Lung (tissue), 12 donors: ENCODE results near the gene RRP8. TPM values are rescaled to one million over a fixed set of nuclear protein-coding genes. Genes with fewer than 3 reads are reported as not detected.
A peak's percentile ranks its signal among the peaks of the same experiment; 100 is the strongest.

Source experiments
- ATAC-seq: fragments of 200-7000 bp; cut with Tn5 transposase; one replicate; pipeline ENCODE4 v1.9.1; 2020; ENCODE audit warnings: moderate number of reproducible peaks; ENCODE audit not compliant: insufficient read depth, low FRiP score
- DNase-seq, 3 donors: peaks; one replicate each; pipeline ENCODE4 v3.0.0-alpha.2; 2013 to 2017
- H3K27ac ChIP-seq, 2 donors: one replicate each; pipeline ENCODE4 v1.5.1; 2013; ENCODE audit warnings: mild to moderate bottlenecking in 2 of 2, moderate library complexity in 2 of 2, control low read depth in 1 of 2, inconsistent platforms in 1 of 2, low read depth in 1 of 2, low read length in 1 of 2
- H3K27me3 ChIP-seq, 3 donors: one replicate each; pipeline ENCODE4 v1.5.1; 2013; ENCODE audit warnings: low read length in 2 of 3; ENCODE audit not compliant: control insufficient read depth in 3 of 3, insufficient read depth in 3 of 3
- H3K36me3 ChIP-seq, 4 donors: one replicate each; pipeline ENCODE4 v1.5.1; 2013; ENCODE audit warnings: low read length in 4 of 4, mild to moderate bottlenecking in 1 of 4, moderate library complexity in 1 of 4; ENCODE audit not compliant: control insufficient read depth in 4 of 4, insufficient read depth in 4 of 4
- H3K4me1 ChIP-seq, 5 donors: one replicate each; pipeline ENCODE4 v1.5.1; 2013; ENCODE audit warnings: low read length in 5 of 5, mild to moderate bottlenecking in 2 of 5, moderate library complexity in 1 of 5; ENCODE audit not compliant: control insufficient read depth in 5 of 5, insufficient read depth in 5 of 5
- H3K4me3 ChIP-seq: one replicate; pipeline ENCODE4 v1.5.1; 2013; ENCODE audit warnings: mild to moderate bottlenecking, control low read depth, moderate library complexity
- H3K9ac ChIP-seq, 2 donors: one replicate each; pipeline ENCODE4 v1.5.1; 2013; ENCODE audit warnings: low read length in 2 of 2, control low read depth in 1 of 2; ENCODE audit not compliant: insufficient read depth in 1 of 2
- H3K9me3 ChIP-seq, 4 donors: one replicate each; pipeline ENCODE4 v1.5.1; 2013; ENCODE audit warnings: low read length in 3 of 4, mild to moderate bottlenecking in 1 of 4, moderate library complexity in 1 of 4; ENCODE audit not compliant: control insufficient read depth in 4 of 4, insufficient read depth in 3 of 4
- WGBS, 2 donors: extraction: QIAGEN DNeasy Blood & Tissue Kit; methylation state at CpG; one replicate each; pipeline ENCODE4 v1.1.7; 2013; 5-methylcytosine and 5-hydroxymethylcytosine counted together
- polyA plus RNA-seq, 2 donors: library from polyadenylated mRNA; stranded (reverse); fragments of 200-250 nt; gene quantifications; one replicate each; pipeline ENCODE4 v1.2.1, GENCODE V29; 2013
- total RNA-seq, 2 donors: library from RNA; depleted of rRNA in 1 of 2; stranded (reverse); fragments of >200 nt in 1 of 2; gene quantifications; one replicate each; pipeline ENCODE4 v1.2.1, GENCODE V29; 2014 to 2021
- TF ChIP-seq, protein P1 (sequence below): IDR thresholded peaks from 2 replicates; pipeline ENCODE4 v1.5.1; 2012; ENCODE audit warnings: mild to moderate bottlenecking; ENCODE audit errors: control extremely low read depth, extremely low read depth
- donor health status: control.
- donor health status: control.
- donor health status: Bipolar disorder and iron deficiency.
- donor health status: healthy.
- donor health status: DM: yes; HTN: yes; CAD: no.

RRP8 gene
- total and polyA plus RNA-seq, 4 donors, result 15.0 to 19.1 (median 16.8) TPM

DNA sequence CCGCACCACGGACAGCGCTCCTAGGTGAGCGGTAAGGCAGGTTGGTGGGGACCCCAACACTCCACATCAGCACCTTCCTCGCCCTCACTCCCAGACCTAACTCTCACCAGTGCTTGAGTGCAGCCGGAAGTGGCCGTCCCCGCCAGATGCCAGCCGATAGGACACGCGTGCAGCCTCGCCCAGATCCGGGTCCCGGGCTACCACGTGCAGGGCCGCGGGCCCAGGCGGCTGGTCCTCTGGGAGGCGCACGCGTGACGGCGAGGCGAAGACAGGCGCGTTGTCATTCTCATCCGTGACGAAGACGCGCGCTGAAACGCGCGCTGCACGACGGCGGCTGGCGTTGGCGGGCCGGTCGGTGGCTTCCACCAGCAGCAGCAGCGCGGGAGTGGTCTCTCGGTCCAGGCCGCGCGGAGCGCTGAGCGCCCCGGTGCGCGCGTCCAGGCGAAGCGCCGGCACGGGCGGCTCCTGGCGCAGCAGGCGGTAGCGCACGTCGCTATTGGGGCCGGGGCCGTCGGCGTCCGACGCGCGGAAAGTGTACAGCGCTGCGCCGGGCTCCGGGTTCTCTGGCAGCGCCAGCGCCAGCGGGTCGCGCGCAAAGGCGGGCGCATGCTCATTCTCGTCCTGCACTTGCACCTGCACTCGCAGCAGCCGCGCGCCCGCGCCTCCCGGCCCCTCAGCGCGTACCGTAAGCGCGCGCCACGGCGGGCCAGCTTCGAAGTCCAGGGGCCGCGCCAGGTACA lies 26.6 kb upstream of the RRP8 start:
- no peak overlapping the region for H3K4me3 ChIP-seq
- H3K27ac ChIP-seq, result no peak overlapping the region
- TF ChIP-seq, protein P1, sequence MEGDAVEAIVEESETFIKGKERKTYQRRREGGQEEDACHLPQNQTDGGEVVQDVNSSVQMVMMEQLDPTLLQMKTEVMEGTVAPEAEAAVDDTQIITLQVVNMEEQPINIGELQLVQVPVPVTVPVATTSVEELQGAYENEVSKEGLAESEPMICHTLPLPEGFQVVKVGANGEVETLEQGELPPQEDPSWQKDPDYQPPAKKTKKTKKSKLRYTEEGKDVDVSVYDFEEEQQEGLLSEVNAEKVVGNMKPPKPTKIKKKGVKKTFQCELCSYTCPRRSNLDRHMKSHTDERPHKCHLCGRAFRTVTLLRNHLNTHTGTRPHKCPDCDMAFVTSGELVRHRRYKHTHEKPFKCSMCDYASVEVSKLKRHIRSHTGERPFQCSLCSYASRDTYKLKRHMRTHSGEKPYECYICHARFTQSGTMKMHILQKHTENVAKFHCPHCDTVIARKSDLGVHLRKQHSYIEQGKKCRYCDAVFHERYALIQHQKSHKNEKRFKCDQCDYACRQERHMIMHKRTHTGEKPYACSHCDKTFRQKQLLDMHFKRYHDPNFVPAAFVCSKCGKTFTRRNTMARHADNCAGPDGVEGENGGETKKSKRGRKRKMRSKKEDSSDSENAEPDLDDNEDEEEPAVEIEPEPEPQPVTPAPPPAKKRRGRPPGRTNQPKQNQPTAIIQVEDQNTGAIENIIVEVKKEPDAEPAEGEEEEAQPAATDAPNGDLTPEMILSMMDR, result no peak
- peak in 1 of 3 donors; percentile 36 for DNase-seq
- peaks cover 0 to 2% (median 0%) of the 10 kb centered on the region in 4 donors for H3K9me3 ChIP-seq
- H3K4me1 ChIP-seq, result peaks cover 0 to 6% (median 1%) of the 10 kb centered on the region in 5 donors
- ATAC-seq, result peak; percentile 22
- H3K27me3 ChIP-seq, result no peaks in the 10 kb centered on the region
- H3K9ac ChIP-seq, result no peak overlapping the region
- peaks cover 0 to 68% (median 37%) of the 10 kb centered on the region in 4 donors for H3K36me3 ChIP-seq
- 75 to 88% methylated on average over 102 of the region's 102 CpGs for WGBS, 2 donors

DNA sequence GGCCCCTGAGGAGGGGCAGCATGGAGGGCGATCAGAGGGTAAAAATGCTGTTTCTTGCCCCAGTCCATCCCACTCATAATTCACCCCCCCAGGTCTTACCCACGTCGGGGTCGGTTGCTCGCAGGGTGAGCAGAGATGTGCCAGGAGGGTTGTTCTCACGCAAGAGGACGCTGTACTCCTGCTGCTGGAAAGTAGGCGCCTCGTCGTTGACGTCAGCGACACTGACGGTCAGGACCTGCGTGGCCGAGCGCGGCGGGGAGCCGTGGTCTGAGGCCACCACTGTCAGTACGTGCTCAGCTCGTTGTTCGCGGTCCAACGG lies 26.1 kb upstream of the RRP8 start:
- WGBS, 2 donors, result 93 to 96% methylated on average over 24 of the region's 24 CpGs
- Histone ChIP-seq H3K9me3 (peaks cover 0 to 2% (median 0%) of the 10 kb centered on the region in 4 donors), H3K27me3 (no peaks in the 10 kb centered on the region), H3K4me3 (no peak overlapping the region), H3K36me3 (peaks cover 0 to 73% (median 39%) of the 10 kb centered on the region in 4 donors), H3K27ac (no peak overlapping the region), H3K4me1 (peaks cover 0 to 6% (median 0%) of the 10 kb centered on the region in 5 donors), H3K9ac (no peak overlapping the region)
- TF ChIP-seq, protein P1, result no peak
- ATAC-seq (no peak), DNase-seq (no peak)

DNA sequence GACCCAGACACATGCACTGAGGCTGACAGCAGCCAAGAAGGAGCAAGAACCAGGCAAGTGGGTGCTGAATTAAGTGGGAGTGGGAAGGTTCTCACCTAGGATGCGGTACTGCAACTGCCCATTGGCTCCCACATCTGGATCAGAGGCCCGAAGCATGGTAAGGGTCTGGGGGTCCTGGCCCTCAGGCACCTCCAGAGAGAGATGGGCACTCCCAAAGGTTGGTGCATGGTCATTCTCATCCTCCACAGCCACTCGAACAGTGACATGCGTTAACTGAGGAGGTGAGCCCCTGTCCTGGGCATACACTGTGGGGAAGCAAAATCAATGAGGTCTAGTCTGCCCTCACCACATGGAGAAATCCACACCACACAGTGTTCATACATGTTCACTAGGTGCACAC lies 25.1 kb upstream of the RRP8 start:
- H3K36me3 ChIP-seq, result peaks cover 0 to 74% (median 41%) of the 10 kb centered on the region in 4 donors
- ATAC-seq, result no peak

More for the DNA sequence above, 25.1 kb upstream of the RRP8 start:
- no peak overlapping the region for H3K9ac ChIP-seq
- no peak for DNase-seq
- TF ChIP-seq, protein P1, result no peak
- H3K27me3 ChIP-seq, result no peaks in the 10 kb centered on the region
- H3K4me1 ChIP-seq, result no peaks in the 10 kb centered on the region
- H3K9me3 ChIP-seq, result peaks cover 0 to 2% (median 0%) of the 10 kb centered on the region in 4 donors
- H3K27ac ChIP-seq, result no peak overlapping the region
- H3K4me3 ChIP-seq, result no peak overlapping the region
- WGBS, 2 donors, result 92 to 97% methylated on average over 4 of the region's 4 CpGs
